Ovary (tissue), 9 donors: ENCODE measurements around the gene SMARCB1. TPM values are rescaled to one million over a fixed set of nuclear protein-coding genes. Genes with fewer than 3 reads are reported as not detected.

ENCODE experiments used
- DNase-seq, 5 donors: peaks; one replicate each; pipeline ENCODE4 v3.0.0-alpha.2; 2019 to 2020
- H3K27ac ChIP-seq, 2 donors: fragments of 200-600 bp; one replicate each; pipeline versions ENCODE4 v1.5.1 to v1.8.0; 2019 to 2022
- H3K27me3 ChIP-seq: fragments of 200-600 bp; one replicate; pipeline ENCODE4 v1.8.0; 2022
- H3K36me3 ChIP-seq: fragments of 200-600 bp; sonication (generic); one replicate; pipeline ENCODE4 v1.5.1; 2019
- H3K4me1 ChIP-seq: one replicate; pipeline ENCODE4 v1.8.1; 2013; ENCODE audit warnings: mild to moderate bottlenecking, moderate library complexity; ENCODE audit not compliant: insufficient read depth
- H3K4me3 ChIP-seq: fragments of 200-600 bp; sonication (generic); one replicate; pipeline ENCODE4 v1.5.1; 2017
- H3K9me3 ChIP-seq, 2 donors: fragments of 200-600 bp in 1 of 2; sonication (generic) in 1 of 2; one replicate each; pipeline versions ENCODE4 v1.5.1 to v1.8.1; 2013 to 2019; ENCODE audit warnings: mild to moderate bottlenecking in 1 of 2, moderate library complexity in 1 of 2
- CTCF ChIP-seq, 3 donors: fragments of 450-650 bp in 2 of 3; fragments of 200-600 bp in 1 of 3; IDR thresholded peaks; one replicate each; pipeline versions ENCODE4 v1.5.1 to v1.8.0; 2016 to 2022; ENCODE audit warnings: antibody characterized with exemption in 3 of 3, mild to moderate bottlenecking in 1 of 3
- EP300 ChIP-seq: sonication (generic); formaldehyde crosslinking; IDR thresholded peaks from one replicate; pipeline ENCODE4 v1.6.1; 2017; ENCODE audit warnings: antibody characterized with exemption
- POLR2A ChIP-seq: fragments of 450-650 bp; IDR thresholded peaks from one replicate; pipeline ENCODE4 v1.6.1; 2017; ENCODE audit warnings: antibody characterized with exemption, mild to moderate bottlenecking, moderate library complexity
- WGBS, 3 donors: extraction: QIAGEN DNeasy Blood & Tissue Kit in 1 of 3; methylation state at CpG; one replicate each; pipeline versions ENCODE4 v1.1.5 to v1.1.7; 2013 to 2017; 5-methylcytosine and 5-hydroxymethylcytosine counted together
- intact Hi-C, 4 donors: fragments of 100-400 bp; cut with DNase I; formaldehyde crosslinking; loops; one replicate each; pipeline versions ENCODE4 v1.11.0 to v1.15.1; 2022 to 2023
- polyA plus RNA-seq, 2 donors: library from polyadenylated mRNA; stranded (reverse); fragments of 200-250 nt in 1 of 2; fragments of 350-450 nt in 1 of 2; fragmentation: Illumina TruSeq in 1 of 2; extraction: RNeasy Lipid Tissue Mini Kit (QIAGEN cat#74804) in 1 of 2; gene quantifications; one replicate each; pipeline ENCODE4 v1.2.3, GENCODE V29; 2013 to 2014
- total RNA-seq, 7 donors: library from RNA; depleted of rRNA in 2 of 7; stranded (reverse); fragments of >200 nt in 2 of 7; fragmentation: NEBNext Ultra II Directional in 3 of 7; extraction: Animal tissue kit (Norgen Biotek cat#: 25700) in 3 of 7; gene quantifications; one replicate each; pipeline versions ENCODE4 v1.1.0 to v1.2.4, GENCODE V29; 2016 to 2023
- donor health status: DM: no; HTN: no; CAD: no; lungs with moderate emphysema.
- donor health status: DM: no; HTN: no; CAD: no.
- donor health status: Bipolar disorder and iron deficiency.
- donor health status: DM: yes; HTN: yes; CAD: no.
- donor health status: DM: no; HTN: no; CAD: no.
- donor health status: DM: yes; HTN: yes; CAD: no.

Gene SMARCB1
- total and polyA plus RNA-seq, 9 donors: 47.1 to 107 (median 87.0) TPM

DNA sequence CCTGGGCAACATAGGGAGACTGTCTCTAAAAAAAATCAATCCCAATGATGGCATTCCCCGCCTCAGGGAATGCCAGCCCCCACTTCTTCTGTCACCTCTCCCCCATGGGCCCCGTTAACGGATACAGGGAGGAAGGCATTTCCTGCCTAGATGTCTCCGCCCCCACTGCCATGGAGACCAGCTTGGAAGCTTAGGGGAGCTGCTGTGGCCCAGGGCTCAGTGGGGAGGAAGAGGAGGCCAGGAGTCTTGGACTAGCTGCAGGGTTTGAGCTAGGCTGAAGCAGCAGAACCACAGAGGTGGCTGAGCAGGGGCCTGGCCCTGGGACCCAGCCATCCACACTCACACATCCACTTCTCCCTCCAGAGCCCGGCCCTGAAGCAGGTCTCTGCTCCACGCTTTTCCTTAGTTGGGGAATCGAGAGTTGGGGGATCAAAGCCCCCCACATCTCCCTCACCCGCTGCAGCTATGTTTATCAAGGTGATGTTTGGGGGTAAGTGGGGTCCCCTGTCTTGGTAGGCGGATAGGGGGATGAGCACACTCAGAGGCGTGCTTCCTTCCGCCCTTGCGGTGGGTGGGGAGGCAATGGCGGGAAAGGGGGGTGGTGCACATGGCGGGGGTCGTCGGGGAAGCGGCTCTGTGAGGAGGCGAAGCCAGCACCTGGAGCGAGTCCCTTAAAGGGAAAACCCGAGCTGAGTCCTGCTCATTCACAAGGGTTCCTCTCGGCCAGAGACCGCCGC is 23.8 kb upstream of the SMARCB1 start, which contains the start of gene C22orf15:
Gene C22orf15, plus strand, starts transcription at position 149 of the 737 bp plus-strand sequence. Its CDS starts 317 bp downstream, at position 466.
- peaks cover 6% of the 10 kb centered on the region for H3K4me1 ChIP-seq
- no peaks in the 10 kb centered on the region for H3K36me3 ChIP-seq
- no peak within 1 kb of the TSS for H3K4me3 ChIP-seq
- DNase-seq: no peak
- 40 to 47% (median 44%) methylated on average over 22 to 23 of the region's 23 CpGs for WGBS, 3 donors
- TF ChIP-seq CTCF (IDR thresholded peaks at IDR 0.05): no peak
- no peak for TF ChIP-seq POLR2A
- no peak for TF ChIP-seq EP300
- no peak within 1 kb of the TSS for H3K27ac ChIP-seq
- intact Hi-C loops: loop anchor here in 1 of 4 donors (5.0 kb wide), 1 partner anchor 51 kb away; no protein-coding TSS in a partner anchor
- no peaks in the 10 kb centered on the region for H3K9me3 ChIP-seq
- H3K27me3 ChIP-seq: no peaks in the 10 kb centered on the region

DNA sequence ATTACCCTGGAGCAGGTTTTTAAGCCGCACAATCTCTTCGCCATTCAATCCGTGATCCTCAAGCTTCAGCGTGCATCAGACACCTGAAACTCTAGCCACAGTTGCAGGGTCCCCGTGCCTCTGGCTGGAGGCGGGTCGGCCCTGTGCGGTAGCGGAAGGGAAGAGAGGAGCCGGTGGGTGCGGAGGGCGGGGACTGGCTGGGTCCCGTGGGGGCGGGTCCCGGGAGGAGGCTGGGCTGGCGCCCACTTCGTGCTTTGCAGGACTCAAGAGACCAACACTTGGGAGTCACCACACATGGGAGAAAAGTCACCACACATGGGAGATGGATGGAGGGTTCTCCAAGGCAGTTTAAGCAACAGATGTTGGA is 23.2 kb upstream of the SMARCB1 start:
- intact Hi-C loops: loop anchor here in 1 of 4 donors (5.0 kb wide), 1 partner anchor 51 kb away; no protein-coding TSS in a partner anchor
- no peaks in the 10 kb centered on the region for H3K9me3 ChIP-seq
- no peak for DNase-seq
- H3K4me1 ChIP-seq: peaks cover 8% of the 10 kb centered on the region
- no peak overlapping the region for H3K4me3 ChIP-seq
- no peaks in the 10 kb centered on the region for H3K36me3 ChIP-seq
- 7 to 26% (median 23%) methylated on average over 9 to 17 of the region's 17 CpGs for WGBS, 3 donors
- H3K27me3 ChIP-seq: no peaks in the 10 kb centered on the region
- H3K27ac ChIP-seq: no peak overlapping the region
- no peak for TF ChIP-seq POLR2A
- TF ChIP-seq CTCF (IDR thresholded peaks at IDR 0.05): no peak
- TF ChIP-seq EP300: no peak

GRCh38 chr22:23763954-23764353 is 22.8 kb upstream of the SMARCB1 start:
- intact Hi-C loops: loop anchor here in 1 of 4 donors (5.0 kb wide), 1 partner anchor 52 kb away; no protein-coding TSS in a partner anchor
- Histone ChIP-seq H3K4me1 (peaks cover 8% of the 10 kb centered on the region), H3K27ac (no peak overlapping the region), H3K9me3 (no peaks in the 10 kb centered on the region), H3K36me3 (no peaks in the 10 kb centered on the region), H3K27me3 (no peaks in the 10 kb centered on the region), H3K4me3 (no peak overlapping the region)
- 54 to 59% (median 56%) methylated on average over 6 to 7 of the region's 7 CpGs for WGBS, 3 donors
- no peak for DNase-seq
- TF ChIP-seq CTCF (IDR thresholded peaks at IDR 0.05): no peak
- no peak for TF ChIP-seq EP300
- no peak for TF ChIP-seq POLR2A

DNA sequence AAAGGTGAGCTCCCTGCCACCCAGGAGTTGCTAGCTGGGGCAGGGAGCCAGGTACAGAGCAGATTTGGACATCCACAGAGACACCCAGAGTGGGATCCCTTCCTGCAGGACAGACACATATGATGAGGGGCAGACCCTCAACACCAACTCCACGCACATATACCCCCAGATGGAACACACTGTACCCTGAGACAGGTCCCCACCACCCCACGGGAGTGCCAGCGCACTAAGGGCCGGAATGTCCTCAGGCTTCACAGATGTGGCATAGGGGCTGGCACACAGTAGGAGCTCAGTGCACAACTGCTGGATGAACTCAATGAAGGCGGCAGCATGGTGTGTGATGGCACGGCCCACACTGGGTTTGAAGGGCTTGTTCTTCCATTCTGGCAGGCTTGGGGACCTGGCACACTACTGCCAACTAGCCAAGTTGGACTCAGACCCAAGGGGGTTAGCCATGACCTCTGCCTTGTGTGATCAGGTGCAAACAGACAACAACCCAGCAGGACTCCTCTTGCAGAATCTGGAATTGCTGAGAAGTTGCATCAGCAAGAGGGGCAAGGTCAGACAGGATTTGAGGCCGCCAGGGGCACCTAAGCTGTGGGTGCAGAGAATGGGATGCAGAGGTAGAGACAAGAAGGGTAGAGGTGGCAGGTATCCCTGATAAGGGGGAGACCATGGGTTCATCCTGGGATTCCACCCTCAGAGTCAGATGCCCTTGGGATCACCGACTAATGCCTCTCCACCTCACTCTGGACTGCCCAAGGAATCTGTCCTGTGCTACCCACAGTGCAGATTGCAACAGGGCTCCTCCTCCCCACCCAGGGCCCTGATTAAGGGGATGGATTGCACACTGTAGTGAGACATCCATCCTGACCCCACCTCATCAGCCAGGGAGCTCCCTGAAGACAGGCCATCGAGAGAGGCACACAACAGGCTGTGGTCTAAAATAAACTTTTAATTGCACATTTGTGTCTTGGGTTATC is 21.6 kb upstream of the SMARCB1 start:
- Histone ChIP-seq H3K27me3 (no peaks in the 10 kb centered on the region), H3K9me3 (no peaks in the 10 kb centered on the region), H3K27ac (no peak overlapping the region), H3K4me1 (peaks cover 8% of the 10 kb centered on the region), H3K36me3 (no peaks in the 10 kb centered on the region), H3K4me3 (no peak overlapping the region)
- intact Hi-C loops: loop anchor here (5.0 kb wide), 2 partner anchors 53 to 82 kb away; no protein-coding TSS in a partner anchor
- DNase-seq: no peak
- TF ChIP-seq CTCF (IDR thresholded peaks at IDR 0.05) (no peak), EP300 (no peak), POLR2A (no peak)
- WGBS, 3 donors: 89 to 97% (median 91%) methylated on average over 9 of the region's 9 CpGs
